Osteoblast (primary cell): ENCODE results near the gene ATP6V1D. TPM values are rescaled to one million over a fixed set of nuclear protein-coding genes. Genes with fewer than 3 reads are reported as not detected.

Source experiments
- DNase-seq: peaks from one replicate; pipeline ENCODE4 v3.0.0; 2011; ENCODE audit warnings: low spot score, mixed read lengths; ENCODE audit not compliant: insufficient read length; ENCODE audit errors: missing footprints
- H2AFZ ChIP-seq: 2 replicates; pipeline ENCODE4 v1.6.0; 2011; ENCODE audit warnings: mild to moderate bottlenecking, low read length
- H3K27ac ChIP-seq: 2 replicates; pipeline ENCODE4 v1.5.1; 2011; ENCODE audit warnings: mild to moderate bottlenecking, low read depth, low read length, moderate library complexity
- H3K27me3 ChIP-seq: 2 replicates; pipeline ENCODE4 v1.6.0; 2012; ENCODE audit warnings: mild to moderate bottlenecking, control low read depth, inconsistent platforms, low read length, moderate library complexity; ENCODE audit not compliant: insufficient read depth
- H3K36me3 ChIP-seq: 2 replicates; pipeline ENCODE4 v1.5.1; 2011; ENCODE audit warnings: mild to moderate bottlenecking, low read length, control low read depth, moderate library complexity; ENCODE audit not compliant: insufficient read depth
- H3K4me1 ChIP-seq: 2 replicates; pipeline ENCODE4 v1.5.1; 2011; ENCODE audit warnings: mild to moderate bottlenecking, low read length, control low read depth, moderate library complexity; ENCODE audit not compliant: insufficient read depth
- H3K4me2 ChIP-seq: 2 replicates; pipeline ENCODE4 v1.6.0; 2011; ENCODE audit warnings: mild to moderate bottlenecking, low read length; ENCODE audit not compliant: insufficient read depth
- H3K4me3 ChIP-seq: fragments of 200-600 bp; sonication (generic); 3 replicates; pipeline ENCODE4 v1.5.1; 2012; ENCODE audit warnings: mild to moderate bottlenecking, low read length, inconsistent platforms; ENCODE audit not compliant: insufficient read depth
- H3K79me2 ChIP-seq: 2 replicates; pipeline ENCODE4 v1.6.0; 2012; ENCODE audit warnings: mild to moderate bottlenecking, low read length, control low read depth, inconsistent platforms; ENCODE audit not compliant: insufficient read depth
- H3K9me3 ChIP-seq: 2 replicates; pipeline ENCODE4 v1.5.1; 2011; ENCODE audit warnings: low read depth, low read length, control low read depth
- H4K20me1 ChIP-seq: 2 replicates; pipeline ENCODE4 v1.6.0; 2012; ENCODE audit warnings: mild to moderate bottlenecking, low read length, control low read depth; ENCODE audit not compliant: insufficient read depth
- total RNA-seq: library from RNA; depleted of rRNA; stranded (reverse); fragments of >200 nt; gene quantifications from 2 replicates; pipeline ENCODE4 v1.2.3, GENCODE V29; 2012
- TF ChIP-seq, protein P1 (sequence below): IDR thresholded peaks from 2 replicates; pipeline ENCODE4 v1.5.1; 2011; ENCODE audit warnings: mild to moderate bottlenecking, low read depth, low read length, moderate library complexity; ENCODE audit errors: extremely low read depth

The ATP6V1D gene
- total RNA-seq, 1 donor: 140 TPM

DNA sequence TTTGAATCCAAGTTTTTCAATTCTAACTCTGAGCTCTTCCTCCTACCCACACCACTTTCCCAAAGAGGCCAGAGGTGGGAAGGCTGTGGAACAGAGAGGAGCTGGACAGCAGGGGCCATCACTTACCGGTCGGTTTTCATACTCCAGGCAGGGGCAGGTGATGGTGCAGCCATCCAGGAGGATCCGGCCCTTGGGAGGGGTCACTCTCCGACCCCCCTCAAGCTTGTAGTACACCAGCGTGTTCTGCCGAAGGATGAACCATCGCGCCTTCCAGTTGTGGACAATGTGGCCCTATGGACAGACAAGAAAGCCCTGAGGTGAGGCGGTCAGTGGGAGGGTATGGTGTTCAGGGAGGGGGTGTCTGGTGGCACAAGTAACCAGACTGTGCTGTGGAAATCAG is 37.9 kb upstream of the ATP6V1D start:
- Histone ChIP-seq H2AFZ (no peak overlapping the region), H3K79me2 (no peaks in the 10 kb centered on the region), H3K36me3 (no peaks in the 10 kb centered on the region)

DNA sequence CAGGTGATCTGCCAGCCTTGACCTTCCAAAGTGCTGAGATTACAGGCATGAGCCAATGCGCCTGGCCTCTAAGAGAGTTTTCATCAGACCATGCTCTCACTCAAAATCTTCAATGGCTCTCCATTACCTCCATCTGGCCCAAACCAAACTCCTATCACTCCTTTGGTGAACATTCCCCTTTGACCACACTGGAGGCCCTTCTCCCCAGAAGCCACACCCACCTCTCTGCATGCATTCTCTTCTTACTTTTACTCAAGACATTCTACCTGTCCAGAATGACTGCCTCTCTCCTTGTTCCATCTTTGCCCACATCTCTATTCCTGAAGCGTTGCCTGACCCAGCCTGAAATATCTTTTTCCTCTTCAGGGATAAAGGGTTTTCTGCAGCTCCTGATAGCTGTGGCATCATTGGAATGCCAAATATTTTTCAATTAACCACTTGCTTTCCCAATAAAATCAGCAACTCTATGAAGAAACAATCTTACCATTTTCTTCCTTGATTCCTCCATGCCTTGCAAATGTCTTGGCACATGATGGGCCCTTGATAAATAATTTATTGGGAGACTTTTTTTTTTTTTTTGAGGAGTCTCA is 36.9 kb upstream of the ATP6V1D start:
- no peaks in the 10 kb centered on the region for H3K36me3 ChIP-seq
- no peaks in the 10 kb centered on the region for H3K79me2 ChIP-seq
- no peaks in the 10 kb centered on the region for H4K20me1 ChIP-seq
- no peaks in the 10 kb centered on the region for H3K27me3 ChIP-seq
- no peak overlapping the region for H3K27ac ChIP-seq
- no peaks in the 10 kb centered on the region for H3K9me3 ChIP-seq
- no peak overlapping the region for H2AFZ ChIP-seq
- TF ChIP-seq, protein P1, sequence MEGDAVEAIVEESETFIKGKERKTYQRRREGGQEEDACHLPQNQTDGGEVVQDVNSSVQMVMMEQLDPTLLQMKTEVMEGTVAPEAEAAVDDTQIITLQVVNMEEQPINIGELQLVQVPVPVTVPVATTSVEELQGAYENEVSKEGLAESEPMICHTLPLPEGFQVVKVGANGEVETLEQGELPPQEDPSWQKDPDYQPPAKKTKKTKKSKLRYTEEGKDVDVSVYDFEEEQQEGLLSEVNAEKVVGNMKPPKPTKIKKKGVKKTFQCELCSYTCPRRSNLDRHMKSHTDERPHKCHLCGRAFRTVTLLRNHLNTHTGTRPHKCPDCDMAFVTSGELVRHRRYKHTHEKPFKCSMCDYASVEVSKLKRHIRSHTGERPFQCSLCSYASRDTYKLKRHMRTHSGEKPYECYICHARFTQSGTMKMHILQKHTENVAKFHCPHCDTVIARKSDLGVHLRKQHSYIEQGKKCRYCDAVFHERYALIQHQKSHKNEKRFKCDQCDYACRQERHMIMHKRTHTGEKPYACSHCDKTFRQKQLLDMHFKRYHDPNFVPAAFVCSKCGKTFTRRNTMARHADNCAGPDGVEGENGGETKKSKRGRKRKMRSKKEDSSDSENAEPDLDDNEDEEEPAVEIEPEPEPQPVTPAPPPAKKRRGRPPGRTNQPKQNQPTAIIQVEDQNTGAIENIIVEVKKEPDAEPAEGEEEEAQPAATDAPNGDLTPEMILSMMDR: no peak
- no peaks in the 10 kb centered on the region for H3K4me1 ChIP-seq
- no peak for DNase-seq
- H3K4me3 ChIP-seq: no peak overlapping the region
- H3K4me2 ChIP-seq: no peak overlapping the region

More for the DNA sequence above, 37.9 kb upstream of the ATP6V1D start:
- Histone ChIP-seq H3K4me2 (no peak overlapping the region), H3K27me3 (no peaks in the 10 kb centered on the region), H3K9me3 (no peaks in the 10 kb centered on the region), H3K4me3 (no peak overlapping the region), H3K4me1 (no peaks in the 10 kb centered on the region), H4K20me1 (no peaks in the 10 kb centered on the region), H3K27ac (no peak overlapping the region)
- TF ChIP-seq, protein P1: no peak
- DNase-seq: no peak

DNA sequence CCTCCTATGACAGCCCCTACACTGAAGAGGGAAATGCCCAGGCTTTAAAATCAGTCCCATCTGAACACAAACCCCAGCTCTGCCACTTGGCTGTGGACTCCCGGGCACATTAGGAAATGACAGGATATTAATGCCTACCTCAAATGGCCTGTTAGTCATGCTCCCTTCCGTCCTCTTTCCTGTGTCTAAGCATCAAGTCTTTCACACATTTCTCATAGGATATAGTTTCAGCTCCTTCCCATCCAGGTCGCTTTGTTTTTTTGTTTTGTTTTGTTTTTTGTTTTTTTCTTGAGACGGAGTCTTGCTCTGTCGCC is 36.2 kb upstream of the ATP6V1D start:
- Histone ChIP-seq H3K4me3 (no peak overlapping the region), H3K9me3 (no peaks in the 10 kb centered on the region), H3K27me3 (no peaks in the 10 kb centered on the region), H3K4me1 (no peaks in the 10 kb centered on the region), H3K79me2 (no peaks in the 10 kb centered on the region), H3K4me2 (no peak overlapping the region), H3K27ac (no peak overlapping the region), H4K20me1 (no peaks in the 10 kb centered on the region), H2AFZ (no peak overlapping the region), H3K36me3 (no peaks in the 10 kb centered on the region)
- TF ChIP-seq, protein P1: no peak
- peak; percentile 81 for DNase-seq

DNA sequence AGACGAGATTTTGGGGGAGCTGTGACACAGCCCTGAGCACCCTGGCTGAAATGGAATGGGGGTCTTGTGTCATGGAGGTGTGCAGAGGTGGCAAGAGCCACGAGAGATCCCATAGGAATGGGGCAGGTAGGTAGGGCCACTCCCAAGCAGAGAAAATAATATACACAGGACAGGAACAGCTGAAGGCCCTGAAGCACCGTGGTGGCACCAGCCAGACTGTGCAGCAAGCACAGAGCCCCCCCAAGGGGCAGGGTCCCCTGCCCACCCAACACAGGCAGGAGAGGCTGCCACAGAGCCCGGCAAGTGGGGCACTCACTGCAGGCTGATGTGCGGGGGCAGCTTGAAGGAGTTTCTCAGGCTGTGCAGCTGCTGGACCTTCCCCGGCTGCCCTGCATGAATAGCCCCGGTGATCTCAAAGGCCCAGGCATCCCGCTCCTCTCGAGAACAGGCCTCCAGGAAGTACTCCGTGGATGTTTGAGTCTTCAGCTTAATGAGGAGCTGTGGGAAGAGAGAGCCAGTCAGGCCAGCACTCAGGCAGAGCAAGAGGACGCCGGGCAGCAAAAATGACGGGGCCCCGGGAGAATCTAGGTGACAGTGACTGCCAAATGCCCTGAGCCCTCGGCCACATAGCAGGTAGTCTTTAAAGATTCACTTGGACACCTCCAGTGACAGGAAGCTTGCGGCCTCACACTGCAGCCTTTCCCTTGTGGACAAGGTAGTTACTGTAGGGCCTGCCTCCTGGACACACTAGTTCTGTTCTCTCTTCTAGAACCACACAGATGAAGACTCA is 35.7 kb upstream of the ATP6V1D start:
- no peak overlapping the region for H3K4me3 ChIP-seq
- H3K27ac ChIP-seq: no peak overlapping the region
- no peaks in the 10 kb centered on the region for H3K9me3 ChIP-seq
- TF ChIP-seq, protein P1: no peak
- no peak for DNase-seq
- no peaks in the 10 kb centered on the region for H3K36me3 ChIP-seq
- no peak overlapping the region for H2AFZ ChIP-seq
- H4K20me1 ChIP-seq: no peaks in the 10 kb centered on the region
- no peaks in the 10 kb centered on the region for H3K27me3 ChIP-seq
- no peak overlapping the region for H3K4me2 ChIP-seq
- no peaks in the 10 kb centered on the region for H3K4me1 ChIP-seq
- H3K79me2 ChIP-seq: no peaks in the 10 kb centered on the region
